ENCODE data around the gene ADRB1.

Gene ADRB1

GRCh38 chr10:114043532-114044246 lies at the start of gene ADRB1:
ADRB1 (plus strand) TSS chr10:114043866; CDS start chr10:114044133, 267 bp downstream.
- no peak for FAIRE-seq

- FAIRE-seq: no peak
Measured at GRCh38 chr10:113995201-113995600, 48.5 kb upstream of the ADRB1 start.

GRCh38 chr10:113997428-113997827 lies 46.2 kb upstream of the ADRB1 start:
- FAIRE-seq: no peak

DNA sequence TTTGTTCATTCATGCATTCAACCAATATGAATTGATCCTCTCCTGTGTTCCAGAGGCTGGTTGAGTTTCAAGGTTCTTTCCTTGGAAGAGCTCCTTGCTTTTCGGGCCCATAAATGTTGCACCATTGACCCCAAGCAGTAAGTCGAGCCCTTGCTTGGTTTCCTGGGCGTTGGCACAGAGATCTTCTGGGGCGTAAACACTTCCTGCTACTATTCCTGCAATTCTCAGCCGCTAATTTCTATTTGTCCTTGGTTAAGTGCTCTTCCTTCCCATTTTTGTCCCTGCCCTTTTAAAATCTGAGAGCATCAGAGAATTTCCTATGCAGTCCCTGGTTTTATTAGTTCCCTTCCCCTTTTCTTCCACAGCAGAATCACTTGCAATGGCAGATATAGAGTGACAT lies 44.1 kb upstream of the ADRB1 start:
- FAIRE-seq: no peak

- FAIRE-seq: no peak
Measured at GRCh38 chr10:114000457-114001010, 43.1 kb upstream of the ADRB1 start.

- FAIRE-seq: no peak
Measured at GRCh38 chr10:114002422-114002821, 41.2 kb upstream of the ADRB1 start.

DNA sequence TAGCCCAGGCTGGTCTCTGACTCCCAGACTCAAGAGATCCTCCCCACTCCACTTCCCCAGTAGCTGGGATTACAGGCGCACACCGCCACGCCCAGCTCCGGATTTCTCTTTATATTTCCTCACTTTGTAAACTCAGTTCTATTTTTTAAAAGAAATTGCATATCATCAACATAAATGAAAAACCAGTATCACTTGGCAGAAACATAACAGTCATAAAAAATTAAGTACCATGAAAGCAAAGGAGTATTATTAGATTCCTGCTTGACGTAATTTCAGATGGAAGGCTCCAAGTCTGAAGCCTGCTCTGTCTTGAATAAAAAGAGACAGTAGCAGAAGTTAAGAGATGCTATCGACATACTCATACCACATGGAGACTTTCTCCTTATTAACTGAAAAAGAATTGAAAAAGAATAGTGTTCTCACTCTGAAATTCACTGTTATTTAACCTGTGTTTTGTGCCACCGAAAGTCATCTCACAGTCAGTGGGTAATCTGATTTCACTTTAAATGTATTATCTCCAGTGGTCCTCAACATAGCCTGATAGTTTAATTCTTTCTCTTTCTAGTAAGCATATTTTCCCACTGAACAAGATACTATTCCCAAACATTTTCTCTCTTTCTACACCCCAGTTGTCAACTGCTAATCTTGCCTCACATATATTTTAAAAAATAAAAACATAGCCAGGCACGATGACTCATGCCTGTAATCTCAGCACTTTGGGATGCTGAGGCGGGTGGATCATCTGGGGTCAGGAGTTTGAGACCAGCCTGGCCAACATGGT lies 40.3 kb upstream of the ADRB1 start:
- no peak for FAIRE-seq

DNA sequence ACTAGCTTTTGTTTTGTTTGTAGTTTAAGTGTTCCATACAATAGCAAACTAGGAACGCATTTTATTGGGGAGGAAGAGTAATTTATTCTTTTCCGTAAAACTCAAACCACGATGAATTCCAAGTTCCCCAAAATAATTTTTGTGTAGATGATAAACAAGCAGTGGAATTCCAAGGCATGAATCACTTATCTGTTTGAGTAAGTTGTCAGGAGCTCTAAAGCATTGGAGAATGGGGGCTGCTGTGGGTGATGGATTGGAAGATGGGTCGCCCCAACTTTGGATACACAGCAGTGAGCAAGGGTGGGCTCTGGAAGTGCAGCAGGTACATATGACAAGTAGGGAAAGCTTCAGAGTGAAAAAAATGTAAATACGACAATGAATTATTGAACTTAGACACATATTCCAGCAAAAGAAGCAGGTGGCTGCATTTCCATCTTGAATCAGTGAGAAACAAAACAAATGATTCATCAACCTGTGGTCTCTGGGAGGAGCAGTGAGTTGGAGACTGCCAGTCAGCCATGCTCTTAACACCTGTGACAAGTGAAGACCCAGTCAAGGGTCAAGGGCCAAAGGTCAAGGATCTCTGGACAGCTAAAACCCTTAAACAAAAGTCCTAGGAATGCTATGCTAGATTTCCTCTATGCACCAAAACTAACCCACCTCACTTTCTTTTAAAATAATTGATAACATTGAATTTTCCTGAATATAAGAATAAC lies 34.2 kb upstream of the ADRB1 start:
- no peak for FAIRE-seq

- FAIRE-seq: no peak
Measured at GRCh38 chr10:114010316-114010715, 33.4 kb upstream of the ADRB1 start.

GRCh38 chr10:114012650-114013049 lies 31.0 kb upstream of the ADRB1 start:
- FAIRE-seq: no peak

GRCh38 chr10:114015708-114016107 lies 28.0 kb upstream of the ADRB1 start:
- FAIRE-seq: no peak

- no peak for FAIRE-seq
Measured at GRCh38 chr10:114017271-114017670, 26.4 kb upstream of the ADRB1 start.

- no peak for FAIRE-seq
Measured at GRCh38 chr10:114017873-114018272, 25.8 kb upstream of the ADRB1 start.

DNA sequence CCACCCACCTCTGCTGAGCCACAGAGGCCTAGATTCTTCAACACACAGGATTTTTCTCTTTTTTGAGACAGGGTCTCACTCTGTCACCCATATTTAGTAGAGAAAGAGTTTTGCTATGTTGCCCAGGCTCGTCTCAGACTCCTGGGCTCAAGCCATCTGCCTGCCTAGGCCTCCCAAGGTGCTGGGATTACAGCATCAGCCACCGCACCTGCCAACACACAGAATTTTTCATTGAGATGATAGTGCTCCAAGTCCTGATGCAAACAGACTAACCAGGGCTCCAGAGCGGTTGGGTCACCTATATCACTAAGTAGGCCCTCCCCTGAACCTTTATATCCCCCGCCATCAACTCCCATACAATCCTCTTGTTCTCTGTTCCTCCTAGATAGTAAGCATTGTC lies 24.4 kb upstream of the ADRB1 start:
- FAIRE-seq: no peak

DNA sequence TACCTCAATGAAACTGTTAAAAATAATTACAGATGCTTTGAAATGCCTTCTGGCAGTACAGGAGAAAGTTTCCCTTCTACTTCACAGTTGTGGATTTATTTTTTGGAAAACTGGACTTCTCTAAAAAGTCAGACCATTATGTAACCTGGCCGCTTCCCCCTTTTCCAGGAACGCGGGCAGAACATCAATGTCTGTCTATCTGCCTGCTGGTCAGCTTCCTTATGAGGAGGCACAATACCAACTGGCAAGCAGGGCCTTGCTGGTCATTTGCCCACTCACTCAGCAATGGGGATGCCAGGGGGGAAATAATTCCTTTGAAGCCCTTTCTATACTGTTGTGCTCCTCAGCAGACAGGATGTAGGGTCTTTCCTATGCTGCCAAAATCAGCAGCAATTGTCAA lies 22.5 kb upstream of the ADRB1 start:
- no peak for FAIRE-seq

DNA sequence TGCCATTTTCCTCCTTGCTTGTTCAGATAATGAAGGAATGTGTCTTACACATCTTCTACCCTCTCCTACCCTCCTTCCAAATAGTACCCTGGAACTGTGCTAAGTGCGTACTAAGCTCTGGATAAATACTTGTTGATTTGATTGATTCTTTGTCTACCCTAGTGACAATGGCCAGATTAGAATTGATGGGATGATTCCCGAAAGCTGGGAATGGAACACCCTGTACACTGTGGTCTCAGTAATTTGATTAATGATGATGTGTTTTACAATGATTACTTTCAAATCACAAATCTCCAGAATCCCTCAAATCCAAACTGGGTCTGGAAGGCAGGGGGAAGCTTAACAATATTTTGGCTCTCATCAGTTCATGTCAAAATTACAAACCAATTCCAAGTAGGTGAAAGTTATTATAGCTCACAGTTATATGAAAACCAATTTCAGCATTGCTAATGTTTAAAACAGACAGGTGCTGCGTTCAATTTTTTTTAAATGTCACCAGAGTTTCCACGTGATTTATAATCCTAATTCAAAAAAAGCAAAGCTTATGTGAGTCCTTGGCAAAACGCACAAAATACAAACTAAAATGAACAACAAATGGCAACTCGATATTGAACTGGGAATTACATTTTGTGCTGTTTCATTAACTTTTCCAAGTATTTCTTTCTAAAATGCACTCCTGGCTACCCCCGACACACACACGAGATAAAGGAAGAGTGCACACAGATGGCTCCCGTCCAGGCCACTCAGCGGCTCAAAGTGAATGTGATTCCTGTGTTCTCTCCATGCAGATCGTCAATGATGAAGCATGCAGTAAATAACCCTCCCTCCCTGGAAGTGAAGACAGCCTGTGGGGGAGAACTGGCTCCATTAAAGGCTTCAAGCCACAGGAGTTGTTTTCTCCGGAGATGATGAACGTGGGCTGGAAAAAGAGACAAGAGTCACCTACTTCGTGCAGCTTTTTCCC lies 21.7 kb upstream of the ADRB1 start:
- no peak for FAIRE-seq

DNA sequence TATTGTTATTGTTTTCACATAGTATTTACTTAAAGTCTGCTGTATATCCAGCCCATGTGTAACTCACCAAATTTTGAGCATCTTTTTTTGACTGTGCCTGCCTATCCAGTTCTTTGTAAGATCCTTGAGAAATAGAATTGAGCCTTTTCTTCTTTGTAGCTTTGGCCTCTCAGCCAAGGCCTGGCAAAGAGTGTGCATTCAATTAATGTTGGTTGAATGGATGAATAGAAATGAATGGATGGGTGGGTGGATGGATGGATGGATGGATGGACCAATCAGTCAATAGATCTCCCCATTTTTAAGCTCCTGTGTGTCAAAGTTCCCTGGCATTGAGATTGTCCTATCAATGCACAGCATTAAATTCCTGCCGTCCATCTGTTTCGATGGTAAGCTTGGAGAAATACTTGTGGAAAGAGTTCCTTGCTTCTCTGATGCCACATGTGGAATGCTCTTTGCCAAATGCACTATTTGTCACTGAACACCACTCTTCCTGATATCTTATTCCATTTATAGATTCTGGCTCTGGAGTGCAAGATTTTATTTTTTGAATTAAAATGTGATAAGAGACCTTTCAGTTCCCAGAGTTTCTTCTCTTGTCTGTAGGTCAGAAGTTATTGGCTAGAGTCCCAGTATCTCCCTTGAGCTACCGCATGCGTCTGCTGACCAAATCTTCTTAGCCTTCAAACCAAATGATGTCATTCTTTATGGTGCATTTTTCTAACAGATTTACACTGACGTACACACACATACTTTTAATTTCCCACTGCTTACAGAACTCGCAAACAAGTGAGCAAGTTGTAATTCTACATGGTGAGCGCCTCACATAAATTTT lies 20.7 kb upstream of the ADRB1 start:
- no peak for FAIRE-seq

DNA sequence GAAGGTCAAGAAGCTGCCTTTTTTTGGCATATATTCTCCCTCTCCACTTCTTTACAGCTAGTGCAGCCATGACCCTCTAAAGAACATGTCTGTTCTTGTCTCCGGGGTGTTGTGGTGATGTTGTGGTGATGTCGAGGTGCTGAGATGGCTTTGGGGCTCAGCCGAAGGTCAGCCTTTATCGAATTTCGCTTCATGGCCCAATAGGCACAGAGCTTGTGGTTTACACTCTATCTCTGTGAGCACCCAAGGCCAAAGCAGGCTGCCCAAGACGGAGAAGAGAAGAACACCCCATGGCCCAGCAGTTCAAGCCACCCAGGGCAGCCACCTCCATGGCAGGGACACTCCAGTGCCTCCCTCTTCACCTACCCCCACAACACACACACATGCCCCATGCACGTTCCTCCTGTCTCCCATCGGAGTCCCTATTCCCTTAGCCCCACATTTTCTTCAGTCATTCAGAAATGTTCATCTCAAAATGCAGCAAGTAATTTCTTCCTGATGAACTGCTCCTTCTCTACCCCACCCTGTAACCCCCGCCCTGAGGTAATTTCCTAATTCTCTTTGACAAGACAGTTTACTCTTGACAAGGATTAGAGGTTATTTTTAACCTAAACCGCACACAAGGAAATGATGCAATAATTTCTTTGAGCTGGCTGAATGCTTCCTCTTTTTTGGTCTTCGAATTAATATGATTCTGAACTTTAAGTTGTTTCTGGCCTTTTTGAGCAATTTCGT lies 18.6 kb upstream of the ADRB1 start:
- FAIRE-seq: no peak

- FAIRE-seq: no peak
Measured at GRCh38 chr10:114025611-114026130, 18.0 kb upstream of the ADRB1 start.

All from colon (tissue), 2 donors.